ENCODE data around the gene ARAF. TPM values are rescaled to one million over a fixed set of nuclear protein-coding genes. Genes with fewer than 3 reads are reported as not detected.

Gene ARAF
- total RNA-seq, 1 experiment from 2014 or later = 16.5 TPM

DNA sequence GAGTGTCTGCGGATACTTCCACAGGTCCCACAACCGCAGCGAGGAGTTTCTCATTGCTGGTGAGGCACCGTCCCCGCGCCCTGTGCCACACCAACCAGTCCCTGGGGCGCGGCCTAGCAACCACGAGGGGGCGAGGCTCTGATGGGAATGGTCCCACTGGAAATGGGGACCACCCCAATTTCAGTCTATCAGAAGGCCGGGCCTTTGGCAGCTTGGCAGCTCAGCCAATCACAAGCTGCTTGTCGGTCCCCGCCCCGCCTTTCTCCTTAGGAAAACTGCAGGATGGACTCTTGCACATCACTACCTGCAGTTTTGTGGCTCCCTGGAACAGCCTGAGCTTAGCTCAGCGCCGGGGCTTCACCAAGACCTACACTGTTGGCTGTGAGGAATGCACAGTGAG is 24.3 kb downstream of the ARAF start:
- no peak for DNase-seq

DNA sequence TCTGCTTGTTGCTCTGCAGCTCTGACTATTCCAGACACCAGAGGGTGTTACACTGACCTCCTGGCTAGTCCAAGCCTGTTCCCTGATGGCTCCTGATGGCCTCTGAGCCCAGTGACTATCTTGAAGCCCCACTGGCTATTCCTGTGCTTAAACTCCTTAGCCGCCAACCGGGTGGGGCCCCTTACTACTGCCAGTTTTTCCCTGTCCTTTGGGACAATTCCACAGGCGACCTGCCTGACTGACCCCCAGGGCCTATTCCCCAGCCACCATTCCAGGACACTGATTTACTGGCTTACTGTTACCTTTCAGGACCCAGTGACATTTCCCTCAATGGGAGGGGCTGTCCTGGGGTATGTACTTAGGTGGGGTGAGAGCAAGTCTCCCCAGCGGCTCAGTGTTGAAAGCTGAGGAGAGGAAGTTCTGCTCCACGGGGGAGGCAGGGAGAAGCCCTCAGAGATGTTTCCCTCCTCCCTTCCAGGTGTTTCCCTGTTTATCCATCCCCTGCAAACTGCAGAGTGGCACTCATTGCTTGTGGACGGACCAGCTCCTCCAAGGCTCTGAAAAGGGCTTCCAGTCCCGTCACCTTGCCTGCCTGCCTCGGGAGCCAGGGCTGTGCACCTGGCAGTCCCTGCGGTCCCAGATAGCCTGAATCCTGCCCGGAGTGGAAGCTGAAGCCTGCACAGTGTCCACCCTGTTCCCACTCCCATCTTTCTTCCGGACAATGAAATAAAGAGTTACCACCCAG is 25.2 kb downstream of the ARAF start:
- Histone ChIP-seq H3K4me3 (ENCODE audit: low read length) (no peak overlapping the region), H3K9ac (ENCODE audit: low read length) (no peak overlapping the region), H3K27me3 (ENCODE audit: low read length) (no peaks in the 10 kb centered on the region), H3K4me1 (ENCODE audit: low read length) (no peaks in the 10 kb centered on the region), H3K9me2 (replicated peaks; ENCODE audit: insufficient read depth, low read length) (no peaks in the 10 kb centered on the region), H3K27ac (ENCODE audit: low read length) (no peak overlapping the region), H3K9me3 (ENCODE audit: low read length) (no peaks in the 10 kb centered on the region), H3K4me2 (ENCODE audit: low read depth, low read length, poor library complexity, severe bottlenecking) (no peak overlapping the region), H3K36me3 (ENCODE audit: insufficient read depth, low read length) (no peaks in the 10 kb centered on the region), H4K20me1 (ENCODE audit: insufficient read depth, low read depth, low read length) (no peaks in the 10 kb centered on the region), H2AFZ (ENCODE audit: low read length) (no peak overlapping the region), H3K79me2 (ENCODE audit: low read length) (no peaks in the 10 kb centered on the region)
- no peak for DNase-seq

More for the DNA sequence above, 24.3 kb downstream of the ARAF start:
- H3K36me3 ChIP-seq (ENCODE audit: insufficient read depth, low read length) = no peaks in the 10 kb centered on the region
- no peak overlapping the region for H3K27ac ChIP-seq (ENCODE audit: low read length)
- H2AFZ ChIP-seq (ENCODE audit: low read length) = no peak overlapping the region
- H3K4me3 ChIP-seq (ENCODE audit: low read length) = no peak overlapping the region
- no peaks in the 10 kb centered on the region for H3K79me2 ChIP-seq (ENCODE audit: low read length)
- H3K4me1 ChIP-seq (ENCODE audit: low read length) = no peaks in the 10 kb centered on the region
- H4K20me1 ChIP-seq (ENCODE audit: insufficient read depth, low read depth, low read length) = no peaks in the 10 kb centered on the region
- no peaks in the 10 kb centered on the region for H3K27me3 ChIP-seq (ENCODE audit: low read length)
- no peaks in the 10 kb centered on the region for H3K9me2 ChIP-seq (replicated peaks; ENCODE audit: insufficient read depth, low read length)
- no peak overlapping the region for H3K4me2 ChIP-seq (ENCODE audit: low read depth, low read length, poor library complexity, severe bottlenecking)
- H3K9me3 ChIP-seq (ENCODE audit: low read length) = no peaks in the 10 kb centered on the region
- H3K9ac ChIP-seq (ENCODE audit: low read length) = no peak overlapping the region

DNA sequence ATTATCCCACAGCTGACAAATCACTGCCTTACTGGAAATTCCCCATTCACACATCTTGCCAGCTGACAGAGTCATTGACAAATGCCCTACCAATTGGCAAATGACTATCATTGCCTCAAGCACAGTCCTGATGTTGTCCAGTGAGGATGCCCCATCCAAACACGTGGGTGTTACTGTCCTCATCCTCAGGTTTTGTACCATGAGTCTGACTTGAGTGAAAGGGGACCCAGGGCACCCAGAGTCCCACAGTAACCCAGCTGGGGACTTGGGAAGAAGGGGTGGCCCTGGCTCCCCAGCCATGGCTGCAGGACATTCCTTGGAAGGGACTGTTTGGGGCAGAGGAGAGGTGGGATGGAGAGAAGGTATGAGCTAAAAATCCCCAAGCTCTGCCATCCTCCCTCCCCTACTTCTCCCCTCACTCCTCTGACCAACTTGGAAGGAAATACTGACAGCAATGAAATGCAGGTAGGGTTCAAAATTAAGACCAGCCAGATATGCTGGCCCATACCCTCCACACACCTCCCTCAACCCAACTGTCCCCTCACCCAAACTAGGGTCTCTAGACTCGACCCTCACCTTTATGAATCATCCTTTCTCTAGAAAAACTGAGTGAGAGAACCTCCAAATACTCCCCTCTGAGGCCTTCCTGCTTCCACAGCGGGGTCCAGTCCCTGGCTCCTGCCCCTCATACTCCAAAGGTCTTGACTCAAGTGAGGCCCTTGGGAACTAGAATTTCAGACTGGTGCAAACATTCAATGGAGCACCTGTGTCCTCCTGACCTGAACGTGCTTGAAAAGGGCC is 26.3 kb downstream of the ARAF start:
- no peaks in the 10 kb centered on the region for H3K27me3 ChIP-seq (ENCODE audit: low read length)
- H2AFZ ChIP-seq (ENCODE audit: low read length) = no peak overlapping the region
- H3K27ac ChIP-seq (ENCODE audit: low read length) = no peak overlapping the region
- H3K79me2 ChIP-seq (ENCODE audit: low read length) = no peaks in the 10 kb centered on the region
- no peak for DNase-seq
- H3K4me2 ChIP-seq (ENCODE audit: low read depth, low read length, poor library complexity, severe bottlenecking) = no peak overlapping the region
- H3K4me1 ChIP-seq (ENCODE audit: low read length) = no peaks in the 10 kb centered on the region
- H4K20me1 ChIP-seq (ENCODE audit: insufficient read depth, low read depth, low read length) = no peaks in the 10 kb centered on the region
- no peak overlapping the region for H3K9ac ChIP-seq (ENCODE audit: low read length)
- no peaks in the 10 kb centered on the region for H3K9me3 ChIP-seq (ENCODE audit: low read length)
- H3K36me3 ChIP-seq (ENCODE audit: insufficient read depth, low read length) = no peaks in the 10 kb centered on the region
- H3K9me2 ChIP-seq (replicated peaks; ENCODE audit: insufficient read depth, low read length) = no peaks in the 10 kb centered on the region
- no peak overlapping the region for H3K4me3 ChIP-seq (ENCODE audit: low read length)

DNA sequence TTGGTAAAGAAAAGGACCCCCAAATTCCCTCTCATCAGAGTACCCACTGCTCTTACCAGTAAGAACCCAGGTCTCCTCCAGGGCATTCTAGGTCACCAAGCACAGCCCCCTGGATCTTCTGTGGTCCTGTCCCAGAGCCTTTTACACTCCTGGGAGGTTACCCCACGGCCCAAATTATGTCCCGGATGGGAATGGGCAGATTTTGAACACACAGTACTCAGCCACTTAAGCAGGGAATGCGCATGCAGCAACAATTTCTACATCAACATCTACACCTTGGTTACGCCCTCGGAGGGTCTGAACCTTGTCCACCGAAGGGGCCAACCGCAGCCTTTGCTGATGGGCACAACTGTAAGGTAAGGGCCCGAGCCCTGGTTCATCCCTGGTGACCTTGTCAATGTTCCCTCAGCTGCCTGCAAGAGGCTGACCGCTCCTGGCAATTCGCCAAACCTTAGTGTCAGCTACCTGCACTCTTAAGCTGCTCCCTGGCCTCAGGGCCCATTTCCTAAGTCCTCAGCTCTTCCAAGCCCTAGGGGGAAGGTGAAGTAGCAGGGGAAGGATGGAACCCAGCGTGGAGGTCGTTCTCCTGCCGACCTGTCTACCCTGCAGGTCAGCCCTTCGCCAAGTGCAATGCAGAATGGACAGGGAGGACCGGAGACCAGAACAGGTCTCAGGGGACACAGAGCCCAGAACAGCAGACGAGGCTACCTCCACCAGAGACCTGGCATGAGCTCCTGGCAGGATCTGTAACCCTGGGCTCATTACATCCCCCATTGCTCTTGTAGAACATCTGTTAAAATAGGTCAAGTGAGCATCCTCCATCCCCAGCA is 27.1 kb downstream of the ARAF start:
- Histone ChIP-seq H4K20me1 (ENCODE audit: insufficient read depth, low read depth, low read length) (no peaks in the 10 kb centered on the region), H3K4me3 (ENCODE audit: low read length) (no peak overlapping the region), H3K9me3 (ENCODE audit: low read length) (no peaks in the 10 kb centered on the region), H3K4me2 (ENCODE audit: low read depth, low read length, poor library complexity, severe bottlenecking) (no peak overlapping the region), H3K4me1 (ENCODE audit: low read length) (no peaks in the 10 kb centered on the region), H3K27me3 (ENCODE audit: low read length) (no peaks in the 10 kb centered on the region), H3K36me3 (ENCODE audit: insufficient read depth, low read length) (no peaks in the 10 kb centered on the region), H2AFZ (ENCODE audit: low read length) (no peak overlapping the region), H3K9ac (ENCODE audit: low read length) (no peak overlapping the region), H3K9me2 (replicated peaks; ENCODE audit: insufficient read depth, low read length) (no peaks in the 10 kb centered on the region), H3K79me2 (ENCODE audit: low read length) (no peaks in the 10 kb centered on the region), H3K27ac (ENCODE audit: low read length) (no peak overlapping the region)
- DNase-seq = no peak

DNA sequence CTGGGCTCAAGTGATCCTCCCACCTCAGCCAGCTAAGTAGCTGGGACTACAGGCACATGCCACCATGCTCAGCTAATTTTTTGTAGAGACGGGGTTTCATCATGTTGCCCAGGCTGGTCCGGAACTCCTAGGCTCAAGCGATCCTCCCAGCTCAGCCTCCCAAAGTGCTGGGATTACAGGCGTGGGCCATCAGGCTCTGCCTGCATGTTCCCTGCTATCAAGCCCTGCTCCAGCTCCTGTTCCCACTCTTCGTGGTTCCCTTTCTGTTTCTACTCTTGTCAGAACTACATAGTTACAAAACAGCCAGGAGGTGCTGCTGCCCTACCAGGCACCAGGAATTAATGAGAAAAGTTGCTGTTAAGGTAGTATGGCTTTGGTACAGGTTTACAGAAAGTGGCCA is 30.0 kb downstream of the ARAF start:
- DNase-seq = no peak
- Histone ChIP-seq H3K4me2 (ENCODE audit: low read depth, low read length, poor library complexity, severe bottlenecking) (no peak overlapping the region), H3K9me2 (replicated peaks; ENCODE audit: insufficient read depth, low read length) (no peaks in the 10 kb centered on the region)

DNA sequence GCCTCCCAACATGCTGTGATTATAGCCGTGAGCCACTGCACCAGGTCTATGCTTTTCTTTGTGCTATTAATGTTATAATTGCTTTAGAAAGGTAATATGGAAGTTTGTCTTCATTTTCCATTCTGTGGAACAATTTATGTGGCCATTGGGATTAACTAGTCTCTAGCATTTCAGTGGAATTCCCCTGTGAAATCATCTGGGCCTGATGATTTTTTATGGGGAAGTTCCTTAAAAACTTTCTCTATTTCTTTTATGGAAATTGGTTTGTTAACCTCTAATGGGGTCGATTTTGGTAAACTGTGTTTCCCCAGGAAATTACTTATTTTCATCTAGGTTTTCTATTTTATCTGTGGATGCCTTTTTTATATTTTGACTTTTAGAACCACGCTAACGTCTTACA is 32.5 kb downstream of the ARAF start:
- no peak for DNase-seq

More for the DNA sequence above, 30.0 kb downstream of the ARAF start:
- H3K27ac ChIP-seq (ENCODE audit: low read length) = no peak overlapping the region
- no peaks in the 10 kb centered on the region for H3K27me3 ChIP-seq (ENCODE audit: low read length)
- no peaks in the 10 kb centered on the region for H3K36me3 ChIP-seq (ENCODE audit: insufficient read depth, low read length)
- no peaks in the 10 kb centered on the region for H3K4me1 ChIP-seq (ENCODE audit: low read length)
- no peak overlapping the region for H2AFZ ChIP-seq (ENCODE audit: low read length)
- no peaks in the 10 kb centered on the region for H3K79me2 ChIP-seq (ENCODE audit: low read length)
- H3K4me3 ChIP-seq (ENCODE audit: low read length) = no peak overlapping the region
- no peaks in the 10 kb centered on the region for H4K20me1 ChIP-seq (ENCODE audit: insufficient read depth, low read depth, low read length)
- no peaks in the 10 kb centered on the region for H3K9me3 ChIP-seq (ENCODE audit: low read length)
- H3K9ac ChIP-seq (ENCODE audit: low read length) = no peak overlapping the region

DNA sequence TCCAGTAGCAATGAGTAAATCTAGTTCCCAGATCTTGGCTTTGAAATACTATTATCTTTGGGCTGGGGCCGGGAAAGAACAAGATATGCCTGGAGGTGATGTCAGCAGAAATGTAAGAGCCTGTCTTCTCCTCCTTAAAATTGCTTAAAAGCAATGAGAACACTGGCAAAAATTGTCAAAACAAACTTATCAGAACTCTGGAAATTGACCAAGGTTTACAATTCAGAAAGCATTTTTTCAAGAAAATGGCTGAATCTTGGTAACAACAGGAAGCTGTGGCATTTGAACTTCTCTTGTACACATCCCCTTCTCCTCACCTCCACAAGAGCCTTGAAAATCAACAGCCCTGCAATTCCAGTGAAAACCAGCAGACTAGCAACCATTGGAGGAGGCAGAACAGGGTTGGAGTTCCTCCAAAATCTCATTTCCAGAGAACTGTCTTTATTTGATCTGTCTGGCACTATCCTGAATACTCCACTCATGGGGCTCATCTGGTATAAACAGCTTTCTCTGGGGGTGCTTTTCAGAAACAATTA is 34.8 kb downstream of the ARAF start:
- H4K20me1 ChIP-seq (ENCODE audit: insufficient read depth, low read depth, low read length) = no peaks in the 10 kb centered on the region
- no peak overlapping the region for H3K4me2 ChIP-seq (ENCODE audit: low read depth, low read length, poor library complexity, severe bottlenecking)
- no peaks in the 10 kb centered on the region for H3K27me3 ChIP-seq (ENCODE audit: low read length)
- H3K4me1 ChIP-seq (ENCODE audit: low read length) = no peaks in the 10 kb centered on the region
- H3K79me2 ChIP-seq (ENCODE audit: low read length) = no peaks in the 10 kb centered on the region
- H2AFZ ChIP-seq (ENCODE audit: low read length) = no peak overlapping the region
- no peaks in the 10 kb centered on the region for H3K36me3 ChIP-seq (ENCODE audit: insufficient read depth, low read length)
- no peak overlapping the region for H3K9ac ChIP-seq (ENCODE audit: low read length)
- H3K27ac ChIP-seq (ENCODE audit: low read length) = no peak overlapping the region
- H3K9me2 ChIP-seq (replicated peaks; ENCODE audit: insufficient read depth, low read length) = no peaks in the 10 kb centered on the region
- H3K4me3 ChIP-seq (ENCODE audit: low read length) = no peak overlapping the region
- peaks cover 8% of the 10 kb centered on the region; the same call in 1 of the 2 replicates for H3K9me3 ChIP-seq (ENCODE audit: low read length)
- DNase-seq = no peak

More for the DNA sequence above, 32.5 kb downstream of the ARAF start:
- no peak overlapping the region for H2AFZ ChIP-seq (ENCODE audit: low read length)
- no peak overlapping the region for H3K27ac ChIP-seq (ENCODE audit: low read length)
- no peak overlapping the region for H3K9ac ChIP-seq (ENCODE audit: low read length)
- H3K4me2 ChIP-seq (ENCODE audit: low read depth, low read length, poor library complexity, severe bottlenecking) = no peak overlapping the region
- peaks cover 8% of the 10 kb centered on the region; the same call in 1 of the 2 replicates for H3K9me3 ChIP-seq (ENCODE audit: low read length)
- H3K27me3 ChIP-seq (ENCODE audit: low read length) = no peaks in the 10 kb centered on the region
- H3K36me3 ChIP-seq (ENCODE audit: insufficient read depth, low read length) = no peaks in the 10 kb centered on the region
- no peaks in the 10 kb centered on the region for H3K9me2 ChIP-seq (replicated peaks; ENCODE audit: insufficient read depth, low read length)
- no peaks in the 10 kb centered on the region for H3K4me1 ChIP-seq (ENCODE audit: low read length)
- H4K20me1 ChIP-seq (ENCODE audit: insufficient read depth, low read depth, low read length) = no peaks in the 10 kb centered on the region
- no peak overlapping the region for H3K4me3 ChIP-seq (ENCODE audit: low read length)
- H3K79me2 ChIP-seq (ENCODE audit: low read length) = no peaks in the 10 kb centered on the region
